BLaER1 (cell line): ENCODE measurements around the gene DIP2C.
A peak's percentile ranks its signal among the peaks of the same experiment; 100 is the strongest.

Experiments
- H3K27ac ChIP-seq: shearing (Covaris generic); formaldehyde crosslinking; 2 replicates; pipeline ENCODE4 v1.8.1; 2022
- H3K27me3 ChIP-seq: shearing (Covaris generic); formaldehyde crosslinking; 2 replicates; pipeline ENCODE4 v1.8.1; 2022
- H3K36me3 ChIP-seq: shearing (Covaris generic); formaldehyde crosslinking; 2 replicates; pipeline ENCODE4 v1.8.1; 2022
- H3K4me1 ChIP-seq: shearing (Covaris generic); formaldehyde crosslinking; 2 replicates; pipeline ENCODE4 v1.8.1; 2022
- H3K4me2 ChIP-seq: shearing (Covaris generic); formaldehyde crosslinking; 2 replicates; pipeline ENCODE4 v1.8.1; 2022
- H3K4me3 ChIP-seq: shearing (Covaris generic); formaldehyde crosslinking; 2 replicates; pipeline ENCODE4 v1.8.1; 2022
- H3K9ac ChIP-seq: shearing (Covaris generic); formaldehyde crosslinking; 2 replicates; pipeline ENCODE4 v1.8.1; 2022
- H3K9me3 ChIP-seq: shearing (Covaris generic); formaldehyde crosslinking; 2 replicates; pipeline ENCODE4 v1.8.1; 2022
- H4K20me1 ChIP-seq: shearing (Covaris generic); formaldehyde crosslinking; 2 replicates; pipeline ENCODE4 v1.8.1; 2022
- Cebpa-rat ChIP-seq: shearing (Covaris generic); IDR thresholded peaks from 2 replicates; pipeline ENCODE4 v1.8.1; 2022

The DIP2C gene

GRCh38 chr10:511849-512191 is 177.6 kb downstream of the DIP2C start:
- peak overlapping the region; percentile 43 for H3K4me2 ChIP-seq
- H3K9ac ChIP-seq: no peak overlapping the region
- H3K36me3 ChIP-seq: peaks cover 27% of the 10 kb centered on the region; the same call in 1 of the 2 replicates
- peaks cover 14% of the 10 kb centered on the region; the same call in 1 of the 2 replicates for H3K27me3 ChIP-seq
- H3K4me3 ChIP-seq: no peak overlapping the region
- no peak for TF ChIP-seq Cebpa-rat
- peaks cover 63% of the 10 kb centered on the region for H3K4me1 ChIP-seq
- H4K20me1 ChIP-seq: peaks cover 95% of the 10 kb centered on the region
- H3K27ac ChIP-seq: no peak overlapping the region
- no peaks in the 10 kb centered on the region for H3K9me3 ChIP-seq

GRCh38 chr10:511101-511848 is 178.2 kb downstream of the DIP2C start:
- peaks cover 68% of the 10 kb centered on the region for H3K4me1 ChIP-seq
- H3K4me3 ChIP-seq: no peak overlapping the region
- H3K36me3 ChIP-seq: peaks cover 32% of the 10 kb centered on the region; the same call in 1 of the 2 replicates
- no peak overlapping the region for H3K27ac ChIP-seq
- no peak for TF ChIP-seq Cebpa-rat
- peaks cover 99% of the 10 kb centered on the region for H4K20me1 ChIP-seq
- peak overlapping the region; percentile 43 for H3K4me2 ChIP-seq
- peaks cover 14% of the 10 kb centered on the region; the same call in 1 of the 2 replicates for H3K27me3 ChIP-seq
- H3K9ac ChIP-seq: no peak overlapping the region
- H3K9me3 ChIP-seq: no peaks in the 10 kb centered on the region

GRCh38 chr10:510415-510881 is 179.0 kb downstream of the DIP2C start:
- peaks cover 34% of the 10 kb centered on the region; the same call in 1 of the 2 replicates for H3K36me3 ChIP-seq
- H3K27me3 ChIP-seq: peaks cover 14% of the 10 kb centered on the region; the same call in 1 of the 2 replicates
- H3K27ac ChIP-seq: no peak overlapping the region

GRCh38 chr10:509361-510102 is 179.9 kb downstream of the DIP2C start:
- H3K9me3 ChIP-seq: no peaks in the 10 kb centered on the region
- H3K27me3 ChIP-seq: peaks cover 12% of the 10 kb centered on the region; the same call in 1 of the 2 replicates
- H4K20me1 ChIP-seq: peaks cover 100% of the 10 kb centered on the region
- H3K27ac ChIP-seq: no peak overlapping the region
- TF ChIP-seq Cebpa-rat: no peak
- H3K4me1 ChIP-seq: peaks cover 68% of the 10 kb centered on the region
- peaks cover 34% of the 10 kb centered on the region; the same call in 1 of the 2 replicates for H3K36me3 ChIP-seq
- no peak overlapping the region for H3K9ac ChIP-seq
- H3K4me3 ChIP-seq: no peak overlapping the region
- H3K4me2 ChIP-seq: peak overlapping the region; percentile 43; the same call in 1 of the 2 replicates

More at GRCh38 chr10:510415-510881, 179.0 kb downstream of the DIP2C start:
- Histone ChIP-seq H3K9ac (no peak overlapping the region), H4K20me1 (peaks cover 100% of the 10 kb centered on the region), H3K4me1 (peaks cover 69% of the 10 kb centered on the region), H3K4me2 (peak overlapping the region; percentile 43; the same call in 1 of the 2 replicates), H3K4me3 (no peak overlapping the region), H3K9me3 (no peaks in the 10 kb centered on the region)
- no peak for TF ChIP-seq Cebpa-rat

GRCh38 chr10:508726-509125 is 180.7 kb downstream of the DIP2C start:
- Histone ChIP-seq H3K4me3 (no peak overlapping the region), H3K9ac (no peak overlapping the region), H3K27me3 (peaks cover 4% of the 10 kb centered on the region; the same call in 1 of the 2 replicates), H3K27ac (no peak overlapping the region), H4K20me1 (peaks cover 100% of the 10 kb centered on the region), H3K4me1 (peaks cover 68% of the 10 kb centered on the region), H3K36me3 (peaks cover 34% of the 10 kb centered on the region; the same call in 1 of the 2 replicates), H3K9me3 (no peaks in the 10 kb centered on the region), H3K4me2 (no peak overlapping the region)
- no peak for TF ChIP-seq Cebpa-rat

GRCh38 chr10:507908-508444 is 181.5 kb downstream of the DIP2C start:
- H3K4me2 ChIP-seq: no peak overlapping the region
- peaks cover 70% of the 10 kb centered on the region for H3K4me1 ChIP-seq
- H3K36me3 ChIP-seq: peaks cover 34% of the 10 kb centered on the region; the same call in 1 of the 2 replicates
- H3K27ac ChIP-seq: no peak overlapping the region
- H3K9me3 ChIP-seq: no peaks in the 10 kb centered on the region
- H3K4me3 ChIP-seq: no peak overlapping the region
- H3K9ac ChIP-seq: no peak overlapping the region
- TF ChIP-seq Cebpa-rat: no peak
- peaks cover 100% of the 10 kb centered on the region for H4K20me1 ChIP-seq
- 0 out of 2 replicates have a peak, but pooled peaks cover 4% of the 10 kb centered on the region for H3K27me3 ChIP-seq

- H3K36me3 ChIP-seq: peaks cover 34% of the 10 kb centered on the region; the same call in 1 of the 2 replicates
- H3K27me3 ChIP-seq: 0 out of 2 replicates have a peak, but pooled peaks cover 4% of the 10 kb centered on the region
- H3K4me3 ChIP-seq: no peak overlapping the region
- no peak overlapping the region for H3K27ac ChIP-seq
- no peaks in the 10 kb centered on the region for H3K9me3 ChIP-seq
- no peak overlapping the region for H3K9ac ChIP-seq
- H3K4me1 ChIP-seq: peaks cover 73% of the 10 kb centered on the region
- no peak overlapping the region for H3K4me2 ChIP-seq
- H4K20me1 ChIP-seq: peaks cover 100% of the 10 kb centered on the region
- no peak for TF ChIP-seq Cebpa-rat
Observed at GRCh38 chr10:507355-507699, 182.1 kb downstream of the DIP2C start.

- Histone ChIP-seq H3K9ac (no peak overlapping the region), H3K36me3 (peaks cover 34% of the 10 kb centered on the region; the same call in 1 of the 2 replicates), H3K4me3 (no peak overlapping the region), H3K27me3 (0 out of 2 replicates have a peak, but pooled peaks cover under 1% of the 10 kb centered on the region), H3K27ac (no peak overlapping the region), H3K4me2 (peak overlapping the region; percentile 62), H3K9me3 (no peaks in the 10 kb centered on the region), H3K4me1 (peaks cover 73% of the 10 kb centered on the region), H4K20me1 (peaks cover 100% of the 10 kb centered on the region)
- TF ChIP-seq Cebpa-rat: no peak
Observed at GRCh38 chr10:506451-507354, 182.8 kb downstream of the DIP2C start.

GRCh38 chr10:505419-505818 is 184.0 kb downstream of the DIP2C start:
- peaks cover 73% of the 10 kb centered on the region for H3K4me1 ChIP-seq
- no peak overlapping the region for H3K27ac ChIP-seq
- no peaks in the 10 kb centered on the region for H3K27me3 ChIP-seq
- no peak overlapping the region for H3K4me3 ChIP-seq
- no peaks in the 10 kb centered on the region for H3K9me3 ChIP-seq
- no peak overlapping the region for H3K9ac ChIP-seq
- H3K4me2 ChIP-seq: peak overlapping the region; percentile 62
- no peak for TF ChIP-seq Cebpa-rat
- peaks cover 100% of the 10 kb centered on the region for H4K20me1 ChIP-seq
- peaks cover 34% of the 10 kb centered on the region; the same call in 1 of the 2 replicates for H3K36me3 ChIP-seq
